GM20000 (cell line): Measurements from ENCODE around the gene IGF1R.
"Not testable (repeated sequence)": the region's sequence is repeated elsewhere in the genome, so short reads cannot be mapped to it uniquely, and the experiment has no call there.

Experiments used
- DNase-seq: peaks from one replicate; pipeline ENCODE4 v3.0.0; 2012; ENCODE audit warnings: low spot score
- CTCF ChIP-seq: IDR thresholded peaks from 2 replicates; pipeline ENCODE4 v1.5.1; 2012; ENCODE audit warnings: mild to moderate bottlenecking, control low read depth; ENCODE audit errors: extremely low read depth, missing control alignments

The IGF1R gene

GRCh38 chr15:98612490-98613110 lies 35.7 kb upstream of the IGF1R start:
- TF ChIP-seq CTCF = no peak
- DNase-seq = no peak

- DNase-seq = no peak
- TF ChIP-seq CTCF = no peak
These were observed 33.7 kb upstream of the IGF1R start for GRCh38 chr15:98614681-98615080.

GRCh38 chr15:98616397-98616796 lies 31.9 kb upstream of the IGF1R start:
- no peak for TF ChIP-seq CTCF
- DNase-seq = no peak

- TF ChIP-seq CTCF = no peak
- no peak for DNase-seq
These were observed 30.9 kb upstream of the IGF1R start for GRCh38 chr15:98617328-98617980.

- DNase-seq = not testable (repeated sequence)
These were observed 29.8 kb upstream of the IGF1R start for GRCh38 chr15:98618576-98618975.

GRCh38 chr15:98620020-98620419 lies 28.3 kb upstream of the IGF1R start:
- no peak for DNase-seq
- no peak for TF ChIP-seq CTCF

- no peak for DNase-seq
- no peak for TF ChIP-seq CTCF
These were observed 27.3 kb upstream of the IGF1R start for GRCh38 chr15:98621021-98621420.

GRCh38 chr15:98625614-98626013 lies 22.7 kb upstream of the IGF1R start:
- TF ChIP-seq CTCF = no peak
- DNase-seq = no peak
